Measurements from ENCODE around the gene PBX1. TPM values are rescaled to one million over a fixed set of nuclear protein-coding genes. Genes with fewer than 3 reads are reported as not detected.

Gene PBX1
- total and polyA plus RNA-seq, 2 experiments from 2014 or later, result 14.8 to 61.6 TPM

- Histone ChIP-seq H4K20me1 (ENCODE audit: insufficient read depth, poor library complexity, severe bottlenecking) (peaks cover 6% of the 10 kb centered on the region), H3K79me2 (peaks cover 89% of the 10 kb centered on the region), H3K4me3 (no peak overlapping the region), H2AFZ (no peak overlapping the region), H3K9me2 (replicated peaks; ENCODE audit: insufficient read depth) (no peaks in the 10 kb centered on the region), H3K27me3 (no peaks in the 10 kb centered on the region), H3K36me3 (replicated peaks; ENCODE audit: insufficient read depth, low read depth) (no peaks in the 10 kb centered on the region), H3K4me2 (no peak overlapping the region), H3K27ac (no peak overlapping the region), H3K9me3 (ENCODE audit: low read depth) (no peaks in the 10 kb centered on the region), H3K4me1 (ENCODE audit: insufficient read depth) (peaks cover 36% of the 10 kb centered on the region)
- 89% methylated on average over 1 of the region's 1 CpG for WGBS (ENCODE audit: low lambda C conversion rate, missing lambda C conversion rate)
- no peak for TF ChIP-seq EZH2 (IDR thresholded peaks at IDR 0.05; ENCODE audit: borderline replicate concordance)
- no peak for TF ChIP-seq CTCF (IDR thresholded peaks at IDR 0.05; ENCODE audit: poor library complexity)
- no peak for TF ChIP-seq EZH2phosphoT487 (IDR thresholded peaks at IDR 0.05; ENCODE audit: low read depth, severe bottlenecking, unreplicated experiment)
- DNase-seq (ENCODE audit: low spot score), result no peak
These were observed 24.2 kb downstream of the PBX1 start for GRCh38 chr1:164583196-164583595.

DNA sequence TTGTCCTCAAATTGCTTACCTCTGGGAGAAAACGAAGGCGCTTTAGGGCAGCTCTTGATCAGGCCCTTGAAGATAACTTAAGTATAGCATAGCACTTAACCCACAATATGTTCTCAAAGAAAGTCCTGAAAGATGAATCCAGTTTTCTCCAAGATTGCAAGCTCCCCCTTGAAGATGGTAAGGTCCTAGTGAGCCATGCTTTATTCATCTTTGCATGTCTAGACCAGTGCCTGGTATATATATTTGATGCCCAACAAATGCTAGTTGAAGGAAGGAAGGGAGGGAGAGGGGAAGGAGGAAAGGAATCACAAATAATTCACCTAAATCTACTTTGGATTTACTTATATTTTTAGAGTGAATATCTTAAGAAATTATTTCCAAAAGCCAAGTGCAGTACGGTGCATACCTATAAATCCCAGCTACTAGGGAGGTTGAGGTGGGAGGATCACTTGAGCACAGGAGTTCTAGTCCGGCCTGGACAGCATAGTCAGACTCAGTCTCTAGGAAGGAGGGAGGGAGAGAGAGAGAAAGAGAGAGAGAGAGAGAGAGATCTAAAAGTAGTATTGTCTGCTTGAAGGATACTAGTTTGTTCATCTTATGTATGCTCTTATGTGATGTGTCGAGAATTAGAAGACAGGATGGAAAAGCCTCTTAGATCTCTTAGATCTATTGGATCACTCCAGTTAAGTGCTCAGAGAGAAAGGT, 25.0 kb downstream of the PBX1 start:
- no peaks in the 10 kb centered on the region for H3K27me3 ChIP-seq
- H4K20me1 ChIP-seq (ENCODE audit: insufficient read depth, poor library complexity, severe bottlenecking), result peaks cover 6% of the 10 kb centered on the region
- no peak overlapping the region for H2AFZ ChIP-seq
- H3K4me2 ChIP-seq, result no peak overlapping the region
- TF ChIP-seq EZH2 (IDR thresholded peaks at IDR 0.05; ENCODE audit: borderline replicate concordance) (no peak), CTCF (IDR thresholded peaks at IDR 0.05; ENCODE audit: poor library complexity) (no peak), EZH2phosphoT487 (IDR thresholded peaks at IDR 0.05; ENCODE audit: low read depth, severe bottlenecking, unreplicated experiment) (no peak)
- DNase-seq (ENCODE audit: low spot score), result no peak
- H3K79me2 ChIP-seq, result peaks cover 82% of the 10 kb centered on the region
- H3K4me1 ChIP-seq (ENCODE audit: insufficient read depth), result peaks cover 28% of the 10 kb centered on the region
- no peaks in the 10 kb centered on the region for H3K9me3 ChIP-seq (ENCODE audit: low read depth)
- H3K4me3 ChIP-seq, result no peak overlapping the region
- H3K36me3 ChIP-seq (replicated peaks; ENCODE audit: insufficient read depth, low read depth), result no peaks in the 10 kb centered on the region
- WGBS (ENCODE audit: low lambda C conversion rate, missing lambda C conversion rate), result 94% methylated on average over 5 of the region's 5 CpGs
- no peak overlapping the region for H3K27ac ChIP-seq
- H3K9me2 ChIP-seq (replicated peaks; ENCODE audit: insufficient read depth), result no peaks in the 10 kb centered on the region

DNA sequence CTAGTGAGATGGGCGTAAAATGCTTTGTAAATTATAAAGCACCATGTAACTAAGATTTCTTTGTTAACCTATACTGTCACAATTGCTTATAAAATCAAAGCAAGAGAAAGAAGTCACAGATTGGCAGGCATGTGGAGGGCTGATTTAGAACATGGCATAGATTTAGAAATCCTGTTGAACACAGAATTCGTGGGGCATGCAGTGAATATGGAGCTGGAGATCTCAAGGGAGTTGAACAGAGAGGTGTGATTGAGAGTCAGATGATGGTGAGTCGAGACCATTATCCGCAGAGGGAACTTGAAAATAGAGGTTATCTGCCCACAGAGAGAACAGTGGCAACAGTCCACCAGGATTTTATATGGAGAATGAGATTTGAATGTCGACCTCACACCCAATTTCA, 27.6 kb downstream of the PBX1 start:
- WGBS (ENCODE audit: low lambda C conversion rate, missing lambda C conversion rate), result 86% methylated on average over 5 of the region's 5 CpGs
- Histone ChIP-seq H4K20me1 (ENCODE audit: insufficient read depth, poor library complexity, severe bottlenecking) (no peaks in the 10 kb centered on the region), H3K9me3 (ENCODE audit: low read depth) (no peaks in the 10 kb centered on the region), H3K4me2 (no peak overlapping the region), H3K4me3 (no peak overlapping the region), H3K36me3 (replicated peaks; ENCODE audit: insufficient read depth, low read depth) (no peaks in the 10 kb centered on the region), H3K27me3 (no peaks in the 10 kb centered on the region), H3K79me2 (peaks cover 77% of the 10 kb centered on the region), H3K4me1 (ENCODE audit: insufficient read depth) (peaks cover 43% of the 10 kb centered on the region), H2AFZ (no peak overlapping the region), H3K27ac (peak overlapping the region; percentile 92), H3K9me2 (replicated peaks; ENCODE audit: insufficient read depth) (no peaks in the 10 kb centered on the region)
- DNase-seq (ENCODE audit: low spot score), result no peak
- no peak for TF ChIP-seq EZH2 (IDR thresholded peaks at IDR 0.05; ENCODE audit: borderline replicate concordance)
- TF ChIP-seq EZH2phosphoT487 (IDR thresholded peaks at IDR 0.05; ENCODE audit: low read depth, severe bottlenecking, unreplicated experiment), result no peak
- TF ChIP-seq CTCF (IDR thresholded peaks at IDR 0.05; ENCODE audit: poor library complexity), result no peak
